GM19467 (cell line): ENCODE results near the gene SCGN.
"Not testable (repeated sequence)": the region's sequence is repeated elsewhere in the genome, so short reads cannot be mapped to it uniquely, and the experiment has no call there.

ENCODE experiments used
- ATAC-seq: cut with Tn5 transposase; IDR thresholded peaks from one replicate; pipeline ENCODE4 v1.9.1; 2021; ENCODE audit warnings: mild to moderate bottlenecking, moderate library complexity; ENCODE audit not compliant: unreplicated experiment

SCGN gene

GRCh38 chr6:25717866-25718740, 66.1 kb downstream of the SCGN start:
- ATAC-seq: no peak

- no peak for ATAC-seq
Measured at GRCh38 chr6:25726122-25726911, 74.3 kb downstream of the SCGN start.

GRCh38 chr6:25727028-25727427, 75.0 kb downstream of the SCGN start:
- no peak for ATAC-seq

- no peak for ATAC-seq
Measured at GRCh38 chr6:25730907-25731306, 78.9 kb downstream of the SCGN start.

GRCh38 chr6:25731721-25732120, 79.7 kb downstream of the SCGN start:
- no peak for ATAC-seq

- no peak for ATAC-seq
Measured at GRCh38 chr6:25732468-25733198, 80.6 kb downstream of the SCGN start.

GRCh38 chr6:25735261-25735660, 83.2 kb downstream of the SCGN start:
- no peak for ATAC-seq

- ATAC-seq: no peak
Measured at GRCh38 chr6:25743868-25744267, 91.9 kb downstream of the SCGN start.

GRCh38 chr6:25745836-25746235, 93.8 kb downstream of the SCGN start:
- no peak for ATAC-seq

- ATAC-seq: no peak
Measured at GRCh38 chr6:25746968-25747367, 95.0 kb downstream of the SCGN start.

- ATAC-seq: no peak
Measured at GRCh38 chr6:25747477-25747876, 95.5 kb downstream of the SCGN start.

GRCh38 chr6:25748049-25748448, 96.0 kb downstream of the SCGN start:
- ATAC-seq: no peak

- ATAC-seq: not testable (repeated sequence)
Measured at GRCh38 chr6:25748601-25749517, 96.8 kb downstream of the SCGN start.

GRCh38 chr6:25749837-25750236, 97.8 kb downstream of the SCGN start:
- no peak for ATAC-seq

GRCh38 chr6:25750906-25751305, 98.9 kb downstream of the SCGN start:
- no peak for ATAC-seq
